Measurements from ENCODE around the gene SLC39A8.

SLC39A8 gene

GRCh38 chr4:102339018-102339417 is 6.3 kb downstream of the SLC39A8 start:
- no peak for DNase-seq

GRCh38 chr4:102338405-102338804 is 6.9 kb downstream of the SLC39A8 start:
- no peak for DNase-seq

GRCh38 chr4:102335616-102336015 is 9.7 kb downstream of the SLC39A8 start:
- DNase-seq, result no peak

GRCh38 chr4:102334624-102335023 is 10.7 kb downstream of the SLC39A8 start:
- no peak for DNase-seq

- no peak for DNase-seq
Observed at GRCh38 chr4:102333787-102334186, 11.5 kb downstream of the SLC39A8 start.

GRCh38 chr4:102328045-102328444 is 17.2 kb downstream of the SLC39A8 start:
- DNase-seq, result no peak

- DNase-seq, result no peak
Observed at GRCh38 chr4:102326951-102327350, 18.3 kb downstream of the SLC39A8 start.

GRCh38 chr4:102324730-102325129 is 20.6 kb downstream of the SLC39A8 start:
- no peak for DNase-seq

- DNase-seq, result no peak
Observed at GRCh38 chr4:102322736-102323135, 22.5 kb downstream of the SLC39A8 start.

- no peak for DNase-seq
Observed at GRCh38 chr4:102321260-102321995, 23.9 kb downstream of the SLC39A8 start.

GRCh38 chr4:102319594-102319993 is 25.7 kb downstream of the SLC39A8 start:
- DNase-seq, result no peak

GRCh38 chr4:102318526-102318925 is 26.8 kb downstream of the SLC39A8 start:
- DNase-seq, result no peak

GRCh38 chr4:102318105-102318504 is 27.2 kb downstream of the SLC39A8 start:
- no peak for DNase-seq

- DNase-seq, result no peak
Observed at GRCh38 chr4:102317459-102317858, 27.8 kb downstream of the SLC39A8 start.

- no peak for DNase-seq
Observed at GRCh38 chr4:102316585-102316984, 28.7 kb downstream of the SLC39A8 start.

GRCh38 chr4:102315532-102315931 is 29.8 kb downstream of the SLC39A8 start:
- no peak for DNase-seq

GRCh38 chr4:102312417-102312816 is 32.9 kb downstream of the SLC39A8 start:
- no peak for DNase-seq

- DNase-seq, result no peak
Observed at GRCh38 chr4:102311912-102312311, 33.4 kb downstream of the SLC39A8 start.

- no peak for DNase-seq
Observed at GRCh38 chr4:102311407-102311806, 33.9 kb downstream of the SLC39A8 start.

- DNase-seq, result peak; percentile 17 to 18
Observed at GRCh38 chr4:102308032-102308799, 37.1 kb downstream of the SLC39A8 start.

- DNase-seq, result no peak
Observed at GRCh38 chr4:102305666-102306065, 39.6 kb downstream of the SLC39A8 start.

- DNase-seq, result no peak
Observed at GRCh38 chr4:102302762-102303161, 42.5 kb downstream of the SLC39A8 start.

GRCh38 chr4:102301167-102301566 is 44.1 kb downstream of the SLC39A8 start:
- no peak for DNase-seq

- peak; percentile 40 to 48 for DNase-seq
Observed at GRCh38 chr4:102299354-102300107, 45.8 kb downstream of the SLC39A8 start.
